K562 (cell line): ENCODE data around the gene PEF1.

Experiments
- CHCHD3 ChIP-seq: fragments of 250-450 bp; sonication (Bioruptor Pico); IDR thresholded peaks from 2 replicates; pipeline ENCODE4 v2.1.2; 2022; ENCODE audit warnings: mild to moderate bottlenecking
- GATA2 ChIP-seq: sonication (generic); formaldehyde crosslinking; IDR thresholded peaks from 2 replicates; pipeline ENCODE4 v1.4.0; 2020; ENCODE audit warnings: mild to moderate bottlenecking, missing genetic modification reagents
- MAFG ChIP-seq: fragments of 450-650 bp; conservative IDR thresholded peaks from 2 replicates; pipeline ENCODE4 v1.6.1; 2016; ENCODE audit warnings: missing genetic modification characterization, missing compliant biosample characterization
- TF ChIP-seq, protein P1 (sequence below): sonication (generic); formaldehyde crosslinking; IDR thresholded peaks from 2 replicates; pipeline ENCODE4 v1.5.0; 2020; ENCODE audit warnings: missing genetic modification reagents

DNA sequence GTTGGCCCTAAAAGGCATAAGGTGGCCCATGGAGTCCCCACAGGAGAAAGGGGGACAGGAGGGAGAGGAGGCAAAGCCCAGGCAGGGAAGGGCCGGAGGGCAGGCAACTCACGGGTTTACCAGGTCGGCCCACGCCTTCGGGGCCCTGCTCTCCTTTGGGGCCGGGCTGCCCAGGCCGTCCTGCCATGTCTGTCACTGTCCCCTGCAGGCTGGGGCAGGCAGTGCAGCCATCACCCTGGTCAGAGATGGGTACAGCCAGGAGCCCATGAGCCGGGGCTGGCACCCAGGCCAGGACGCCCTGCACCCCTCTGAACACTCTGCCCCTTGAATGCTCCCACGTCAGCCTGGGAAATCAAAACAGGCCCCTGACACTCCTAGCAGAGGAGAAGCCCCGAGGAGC, 39.3 kb upstream of the PEF1 start:
- no peak for TF ChIP-seq CHCHD3 (CRISPR knock-in tag)
- TF ChIP-seq, protein P1, sequence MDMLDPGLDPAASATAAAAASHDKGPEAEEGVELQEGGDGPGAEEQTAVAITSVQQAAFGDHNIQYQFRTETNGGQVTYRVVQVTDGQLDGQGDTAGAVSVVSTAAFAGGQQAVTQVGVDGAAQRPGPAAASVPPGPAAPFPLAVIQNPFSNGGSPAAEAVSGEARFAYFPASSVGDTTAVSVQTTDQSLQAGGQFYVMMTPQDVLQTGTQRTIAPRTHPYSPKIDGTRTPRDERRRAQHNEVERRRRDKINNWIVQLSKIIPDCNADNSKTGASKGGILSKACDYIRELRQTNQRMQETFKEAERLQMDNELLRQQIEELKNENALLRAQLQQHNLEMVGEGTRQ (CRISPR knock-in tag), result no peak
- TF ChIP-seq MAFG, result no peak
- TF ChIP-seq GATA2 (CRISPR knock-in tag), result no peak
